Stimulated activated CD8-positive, alpha-beta memory T cell treated with anti-CD3 and anti-CD28 coated beads, Interleukin-4, amount 100 ng/mL, for 24 hours (primary cell): ENCODE measurements around the gene BTBD7.
"Not testable (repeated sequence)": the region's sequence is repeated elsewhere in the genome, so short reads cannot be mapped to it uniquely, and the experiment has no call there.

Experiments
- DNase-seq: peaks from one replicate; pipeline ENCODE4 v3.0.0-alpha.2; 2020; ENCODE audit warnings: low read depth

Gene BTBD7, protein sequence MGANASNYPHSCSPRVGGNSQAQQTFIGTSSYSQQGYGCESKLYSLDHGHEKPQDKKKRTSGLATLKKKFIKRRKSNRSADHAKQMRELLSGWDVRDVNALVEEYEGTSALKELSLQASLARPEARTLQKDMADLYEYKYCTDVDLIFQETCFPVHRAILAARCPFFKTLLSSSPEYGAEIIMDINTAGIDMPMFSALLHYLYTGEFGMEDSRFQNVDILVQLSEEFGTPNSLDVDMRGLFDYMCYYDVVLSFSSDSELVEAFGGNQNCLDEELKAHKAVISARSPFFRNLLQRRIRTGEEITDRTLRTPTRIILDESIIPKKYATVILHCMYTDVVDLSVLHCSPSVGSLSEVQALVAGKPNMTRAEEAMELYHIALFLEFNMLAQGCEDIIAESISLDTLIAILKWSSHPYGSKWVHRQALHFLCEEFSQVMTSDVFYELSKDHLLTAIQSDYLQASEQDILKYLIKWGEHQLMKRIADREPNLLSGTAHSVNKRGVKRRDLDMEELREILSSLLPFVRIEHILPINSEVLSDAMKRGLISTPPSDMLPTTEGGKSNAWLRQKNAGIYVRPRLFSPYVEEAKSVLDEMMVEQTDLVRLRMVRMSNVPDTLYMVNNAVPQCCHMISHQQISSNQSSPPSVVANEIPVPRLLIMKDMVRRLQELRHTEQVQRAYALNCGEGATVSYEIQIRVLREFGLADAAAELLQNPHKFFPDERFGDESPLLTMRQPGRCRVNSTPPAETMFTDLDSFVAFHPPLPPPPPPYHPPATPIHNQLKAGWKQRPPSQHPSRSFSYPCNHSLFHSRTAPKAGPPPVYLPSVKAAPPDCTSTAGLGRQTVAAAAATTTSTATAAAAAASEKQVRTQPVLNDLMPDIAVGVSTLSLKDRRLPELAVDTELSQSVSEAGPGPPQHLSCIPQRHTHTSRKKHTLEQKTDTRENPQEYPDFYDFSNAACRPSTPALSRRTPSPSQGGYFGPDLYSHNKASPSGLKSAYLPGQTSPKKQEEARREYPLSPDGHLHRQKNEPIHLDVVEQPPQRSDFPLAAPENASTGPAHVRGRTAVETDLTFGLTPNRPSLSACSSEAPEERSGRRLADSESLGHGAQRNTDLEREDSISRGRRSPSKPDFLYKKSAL

DNA sequence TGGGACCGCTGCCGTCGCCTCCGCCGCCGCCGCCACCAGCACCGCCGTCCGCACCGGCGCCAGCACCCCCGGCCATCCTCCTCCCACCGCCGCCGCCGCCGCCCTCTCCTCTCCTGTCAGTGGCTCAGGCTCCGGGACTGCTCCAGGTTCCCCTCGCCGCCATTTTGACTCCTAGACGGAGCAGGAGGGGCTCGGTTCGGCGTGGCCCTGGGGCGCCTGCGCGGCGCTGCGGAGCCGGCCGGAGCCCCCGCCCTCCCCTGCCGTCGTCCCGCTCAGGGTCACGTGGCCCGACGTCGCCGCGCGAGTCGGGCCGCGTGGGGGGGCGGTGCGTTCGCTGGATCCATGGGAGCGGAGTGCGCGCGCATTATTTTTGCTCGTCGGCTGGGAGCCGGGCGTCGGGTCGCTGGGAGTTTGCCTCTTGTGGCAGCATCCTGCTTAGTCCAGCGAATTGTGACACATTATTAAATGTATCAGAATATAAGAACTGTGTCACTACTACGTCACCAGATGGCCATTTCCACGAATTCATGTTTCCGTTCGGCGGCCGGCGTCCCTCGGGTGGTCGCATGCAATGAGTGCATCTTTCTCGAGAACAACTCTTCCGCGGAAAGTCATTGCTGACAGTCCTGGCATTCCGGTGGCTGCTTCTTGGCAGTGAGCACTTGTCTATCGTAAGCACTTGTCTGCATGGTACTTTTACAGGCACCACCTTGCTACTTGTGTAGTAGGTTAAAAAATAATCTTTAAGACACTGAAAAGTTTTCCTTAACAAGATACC, at the start of gene BTBD7:
Gene BTBD7 (minus strand): TSS at position 184 of the 778 bp plus-strand sequence. CDS start 36,985 bp downstream, outside the sequence.
- peak; percentile 96 for DNase-seq

- no peak for DNase-seq
Observed at GRCh38 chr14:93381644-93382043, 48.8 kb upstream of the BTBD7 start.

- no peak for DNase-seq
Observed at GRCh38 chr14:93379831-93380230, 47.0 kb upstream of the BTBD7 start.

DNA sequence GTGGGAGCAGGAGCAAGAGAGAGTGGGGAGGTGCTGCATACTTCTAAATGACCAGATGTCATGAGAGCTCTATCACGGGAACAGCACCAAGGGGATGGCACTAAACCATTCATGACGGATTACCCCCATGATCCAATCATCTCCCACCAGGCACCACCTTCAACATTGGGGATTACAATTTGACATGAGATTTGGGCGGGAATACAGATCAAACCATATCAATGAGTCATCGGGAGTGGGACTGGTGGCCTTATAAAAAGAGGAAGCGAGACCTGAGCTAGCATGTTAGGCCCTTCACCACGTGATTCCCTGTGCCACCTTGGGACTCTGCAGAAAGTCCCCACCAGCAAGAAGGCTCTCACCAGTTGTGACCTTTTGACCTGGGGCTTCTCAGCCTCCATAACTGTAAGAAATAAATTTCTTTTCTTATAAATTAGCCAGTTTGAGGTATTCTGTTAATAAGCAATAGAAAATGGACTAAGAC, 42.9 kb upstream of the BTBD7 start:
- DNase-seq: no peak

DNA sequence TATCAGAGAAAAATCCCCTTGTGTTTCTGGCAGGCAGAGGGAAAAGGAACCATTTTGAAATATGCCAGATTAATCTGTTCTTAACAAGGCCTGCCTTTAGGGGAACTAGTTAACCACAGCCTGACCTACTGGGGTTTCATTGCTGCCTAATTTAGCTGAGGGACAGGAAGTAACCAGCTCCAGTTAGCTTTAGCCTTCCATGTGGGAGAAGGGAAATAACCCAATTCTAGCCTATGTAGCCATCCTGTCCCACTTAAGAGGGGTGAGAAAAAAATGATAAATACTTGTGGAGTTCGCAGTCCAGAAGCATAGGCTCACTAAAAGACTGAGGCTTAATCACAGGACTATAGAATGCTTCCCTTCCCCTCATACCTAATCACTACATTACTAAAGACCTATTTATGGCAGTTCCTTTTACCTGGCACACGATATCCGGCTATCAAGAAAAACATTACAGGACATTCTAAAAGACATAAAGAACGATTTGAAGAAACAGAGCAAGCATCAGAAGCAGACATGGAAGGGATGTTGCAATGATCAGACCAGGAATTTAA, 37.0 kb upstream of the BTBD7 start:
- DNase-seq: no peak

- DNase-seq: no peak
Observed at GRCh38 chr14:93368996-93369712, 36.3 kb upstream of the BTBD7 start.

- DNase-seq: not testable (repeated sequence)
Observed at GRCh38 chr14:93354873-93355272, 22.0 kb upstream of the BTBD7 start.

DNA sequence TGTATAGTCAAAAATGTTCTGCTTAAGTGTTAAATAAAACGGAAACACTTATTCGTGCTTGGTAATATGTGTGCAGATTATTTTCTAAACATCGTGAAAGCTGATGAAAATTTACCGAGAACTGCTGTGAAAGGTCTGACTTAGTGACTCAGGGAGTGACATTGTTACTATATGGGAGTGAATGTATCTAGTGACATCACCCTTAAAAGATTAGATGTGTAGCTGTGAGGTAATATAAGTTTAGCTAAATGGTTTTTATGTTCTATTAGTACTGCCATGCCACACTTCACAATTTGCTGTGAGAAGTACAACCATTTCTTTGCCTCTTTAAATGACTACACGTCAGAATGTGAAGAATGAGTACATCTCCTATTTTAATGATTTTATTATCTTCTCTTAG, 15.5 kb upstream of the BTBD7 start:
- no peak for DNase-seq

- DNase-seq: no peak
Observed at GRCh38 chr14:93347850-93348249, 15.0 kb upstream of the BTBD7 start.

DNA sequence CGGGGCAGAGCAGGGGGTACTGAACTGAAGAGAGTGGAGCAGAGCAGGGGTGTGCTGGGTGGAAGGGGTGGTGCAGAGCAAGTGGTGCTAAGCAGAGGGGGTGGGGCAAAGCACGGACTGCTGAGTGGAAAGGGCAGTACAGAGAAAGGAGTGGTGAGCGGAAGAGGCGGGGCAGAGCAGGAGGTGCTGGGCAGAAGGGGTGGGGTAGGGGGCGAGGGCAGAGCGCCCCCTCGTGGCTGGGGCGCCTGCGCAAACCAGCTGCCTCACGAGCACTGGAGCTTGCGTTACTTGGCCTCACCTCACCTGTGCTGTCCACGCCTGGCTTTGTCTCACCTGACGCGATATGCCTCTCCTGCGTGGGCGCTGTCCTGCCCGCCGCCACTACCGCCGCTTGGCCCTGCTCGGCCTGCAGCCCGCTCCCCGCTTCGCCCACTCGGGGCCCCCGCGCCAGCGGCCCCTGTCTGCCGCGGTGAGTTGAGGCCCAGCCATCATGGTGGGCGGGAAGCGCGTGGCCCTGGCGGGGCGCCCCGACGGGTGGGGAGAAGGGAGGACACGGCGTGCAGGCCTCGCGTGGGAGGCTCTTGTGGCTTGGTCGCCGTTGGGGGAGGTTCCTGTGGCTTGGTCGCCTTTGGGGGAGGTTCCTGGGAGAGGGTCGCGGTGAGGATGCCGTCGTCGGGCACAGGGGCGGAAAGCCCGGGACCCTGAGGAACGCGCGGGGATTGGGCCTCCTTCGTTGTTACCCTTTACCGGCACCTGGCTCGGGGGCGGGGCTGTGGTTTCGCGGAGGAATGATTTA, 14.3 kb upstream of the BTBD7 start, which contains the start of gene COX8C:
Gene COX8C (plus strand): TSS at position 257 of the 796 bp plus-strand sequence. CDS start 87 bp downstream, at position 344.
- DNase-seq: no peak

DNA sequence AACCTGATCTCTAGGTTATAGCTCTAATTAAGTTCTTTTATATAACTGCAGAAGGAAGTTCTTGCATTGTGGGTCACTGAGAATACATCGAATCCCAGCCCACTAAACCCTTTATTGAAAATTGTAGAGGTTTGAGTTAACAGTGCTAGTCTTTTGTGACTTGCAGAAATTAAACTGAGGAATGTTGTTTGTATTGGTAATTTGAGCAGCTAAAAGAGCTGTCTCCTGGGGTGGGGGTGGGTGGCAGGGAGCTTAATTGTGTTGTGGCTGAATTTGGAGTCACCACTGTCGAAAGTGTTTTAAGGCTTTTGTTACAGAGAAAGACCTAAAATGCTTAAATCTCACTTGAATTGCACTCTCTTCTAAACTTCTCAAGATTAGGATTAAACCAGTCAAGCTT, 11.0 kb upstream of the BTBD7 start:
- DNase-seq: no peak

- DNase-seq: no peak
Observed at GRCh38 chr14:93343266-93343665, 10.4 kb upstream of the BTBD7 start.

DNA sequence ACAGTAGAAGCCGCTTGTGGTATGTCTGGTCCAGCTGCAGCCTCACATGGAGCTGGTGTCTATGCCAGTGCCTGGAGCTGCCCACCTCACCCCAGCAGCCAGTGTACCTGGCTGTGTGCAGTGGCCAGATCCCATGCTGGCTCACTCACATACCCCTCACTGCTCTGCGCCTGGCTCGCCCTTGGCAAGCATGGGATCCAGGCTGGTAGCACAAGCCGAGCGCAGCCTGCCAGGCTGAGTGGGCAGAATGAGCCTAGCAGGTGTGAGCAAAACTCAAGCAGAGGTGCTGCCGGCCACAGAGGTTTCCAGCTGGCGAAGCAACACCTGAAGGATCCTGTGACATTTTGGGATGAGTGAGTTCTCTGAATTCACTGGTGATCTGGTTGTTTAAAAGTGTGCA, 5.0 kb upstream of the BTBD7 start:
- DNase-seq: no peak

DNA sequence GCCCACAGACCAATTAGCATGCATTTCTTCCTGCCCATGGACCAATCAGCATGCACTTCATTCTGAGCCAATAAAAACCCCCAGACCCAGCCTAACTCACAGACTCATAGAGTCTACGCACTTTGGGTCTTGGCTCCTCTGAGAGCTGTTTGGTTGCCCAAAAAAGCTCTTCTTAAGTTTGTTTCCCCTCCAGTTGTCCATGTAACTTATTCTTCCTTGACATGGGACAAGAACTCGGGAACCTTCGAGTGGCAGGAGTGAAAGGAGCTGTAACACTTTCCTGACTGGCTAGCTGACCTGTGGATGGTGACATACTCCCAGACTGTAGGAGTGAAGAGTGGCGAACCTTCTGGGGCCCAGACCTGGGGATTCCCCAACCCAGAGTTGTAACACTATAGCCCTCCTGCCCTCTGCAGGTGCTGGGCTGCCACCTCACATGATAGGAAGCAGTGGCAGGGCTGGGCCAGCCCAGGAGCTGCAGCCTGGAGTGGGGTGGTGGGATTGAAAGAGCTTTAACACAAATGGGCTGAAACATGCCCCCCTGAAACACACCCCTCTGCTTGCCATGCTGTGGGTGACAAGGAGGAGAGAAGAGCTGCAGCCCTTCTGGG, 4.4 kb upstream of the BTBD7 start:
- no peak for DNase-seq

- no peak for DNase-seq
Observed at GRCh38 chr14:93333631-93334103, 831 bp upstream of the BTBD7 start.

- peak; percentile 30 for DNase-seq
Observed at GRCh38 chr14:93332397-93332852, 411 bp downstream of the BTBD7 start.

GRCh38 chr14:93331728-93332396, 974 bp downstream of the BTBD7 start:
- DNase-seq: no peak

GRCh38 chr14:93331002-93331727, 1.7 kb downstream of the BTBD7 start:
- DNase-seq: no peak
